HepG2 (cell line): ENCODE data around the gene UNC79.

Source experiments
- ASH2L ChIP-seq: fragments of 300-600, 200-600 bp; sonication (generic); IDR thresholded peaks from 2 replicates; pipeline ENCODE4 v1.7.0; 2017; ENCODE audit warnings: low read depth, mild to moderate bottlenecking, moderate library complexity, mixed read lengths, low read length; ENCODE audit not compliant: insufficient read length
- CREM ChIP-seq, 2 experiments: sonication (generic) in 1 of 2; formaldehyde crosslinking in 1 of 2; IDR thresholded peaks; 2 replicates each; pipeline versions ENCODE4 v1.4.0 to v1.6.1; 2016 to 2020; ENCODE audit warnings: antibody characterized with exemption in 1 of 2, mild to moderate bottlenecking in 1 of 2, missing genetic modification reagents in 1 of 2
- DR1 ChIP-seq: sonication (generic); formaldehyde crosslinking; IDR thresholded peaks from 2 replicates; pipeline ENCODE4 v1.8.0; 2021; ENCODE audit warnings: mild to moderate bottlenecking, missing genetic modification reagents, inconsistent platforms
- POLR2A ChIP-seq, 2 experiments: IDR thresholded peaks; 2 replicates each; pipeline ENCODE4 v1.6.1; 2011; ENCODE audit warnings: low read depth in 2 of 2, low read length in 2 of 2, mild to moderate bottlenecking in 1 of 2, moderate library complexity in 1 of 2; ENCODE audit not compliant: insufficient read depth in 1 of 2
- SMC3 ChIP-seq: IDR thresholded peaks from 2 replicates; pipeline ENCODE4 v1.6.1; 2011; ENCODE audit warnings: low read length, improper control_type of control experiment
- TARDBP ChIP-seq: sonication (generic); formaldehyde crosslinking; IDR thresholded peaks from 2 replicates; pipeline ENCODE4 v1.8.0; 2022; ENCODE audit warnings: mild to moderate bottlenecking, missing genetic modification reagents
- TF ChIP-seq, protein P1 (sequence below): sonication (generic); formaldehyde crosslinking; IDR thresholded peaks from 2 replicates; pipeline ENCODE4 v1.5.0; 2020; ENCODE audit warnings: mild to moderate bottlenecking, missing genetic modification reagents, moderate library complexity
- TF ChIP-seq, protein P2 (sequence below): IDR thresholded peaks from 2 replicates; pipeline ENCODE4 v1.6.1; 2016; ENCODE audit warnings: missing compliant biosample characterization, missing genetic modification reagents, borderline replicate concordance

- TF ChIP-seq, protein P1, sequence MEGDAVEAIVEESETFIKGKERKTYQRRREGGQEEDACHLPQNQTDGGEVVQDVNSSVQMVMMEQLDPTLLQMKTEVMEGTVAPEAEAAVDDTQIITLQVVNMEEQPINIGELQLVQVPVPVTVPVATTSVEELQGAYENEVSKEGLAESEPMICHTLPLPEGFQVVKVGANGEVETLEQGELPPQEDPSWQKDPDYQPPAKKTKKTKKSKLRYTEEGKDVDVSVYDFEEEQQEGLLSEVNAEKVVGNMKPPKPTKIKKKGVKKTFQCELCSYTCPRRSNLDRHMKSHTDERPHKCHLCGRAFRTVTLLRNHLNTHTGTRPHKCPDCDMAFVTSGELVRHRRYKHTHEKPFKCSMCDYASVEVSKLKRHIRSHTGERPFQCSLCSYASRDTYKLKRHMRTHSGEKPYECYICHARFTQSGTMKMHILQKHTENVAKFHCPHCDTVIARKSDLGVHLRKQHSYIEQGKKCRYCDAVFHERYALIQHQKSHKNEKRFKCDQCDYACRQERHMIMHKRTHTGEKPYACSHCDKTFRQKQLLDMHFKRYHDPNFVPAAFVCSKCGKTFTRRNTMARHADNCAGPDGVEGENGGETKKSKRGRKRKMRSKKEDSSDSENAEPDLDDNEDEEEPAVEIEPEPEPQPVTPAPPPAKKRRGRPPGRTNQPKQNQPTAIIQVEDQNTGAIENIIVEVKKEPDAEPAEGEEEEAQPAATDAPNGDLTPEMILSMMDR (CRISPR knock-in tag), result no peak
- TF ChIP-seq CREM (IDR thresholded peaks at IDR 0.05) (no peak), CREM (CRISPR knock-in tag; IDR thresholded peaks at IDR 0.05) (no peak), POLR2A (IDR thresholded peaks at IDR 0.05; ENCODE audit: insufficient read depth in 1 of 2, low read depth in 2 of 2, low read length in 2 of 2) (no peak), ASH2L (no peak), DR1 (CRISPR knock-in tag) (no peak), SMC3 (no peak), TARDBP (no peak)
- TF ChIP-seq, protein P2, sequence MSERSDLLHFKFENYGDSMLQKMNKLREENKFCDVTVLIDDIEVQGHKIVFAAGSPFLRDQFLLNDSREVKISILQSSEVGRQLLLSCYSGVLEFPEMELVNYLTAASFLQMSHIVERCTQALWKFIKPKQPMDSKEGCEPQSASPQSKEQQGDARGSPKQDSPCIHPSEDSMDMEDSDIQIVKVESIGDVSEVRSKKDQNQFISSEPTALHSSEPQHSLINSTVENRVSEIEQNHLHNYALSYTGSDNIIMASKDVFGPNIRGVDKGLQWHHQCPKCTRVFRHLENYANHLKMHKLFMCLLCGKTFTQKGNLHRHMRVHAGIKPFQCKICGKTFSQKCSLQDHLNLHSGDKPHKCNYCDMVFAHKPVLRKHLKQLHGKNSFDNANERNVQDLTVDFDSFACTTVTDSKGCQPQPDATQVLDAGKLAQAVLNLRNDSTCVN (CRISPR knock-in tag), result no peak
Observed at GRCh38 chr14:93715279-93715927, 284.7 kb downstream of the UNC79 start.
